ENCODE data around the gene ZNF200. TPM values are rescaled to one million over a fixed set of nuclear protein-coding genes. Genes with fewer than 3 reads are reported as not detected.

ZNF200 gene
- total and polyA plus RNA-seq, 2 of the 13 experiments (the other 11 are each of a cell fraction or from before 2014, with no cell fraction given): 3.5 to 16.5 TPM

DNA sequence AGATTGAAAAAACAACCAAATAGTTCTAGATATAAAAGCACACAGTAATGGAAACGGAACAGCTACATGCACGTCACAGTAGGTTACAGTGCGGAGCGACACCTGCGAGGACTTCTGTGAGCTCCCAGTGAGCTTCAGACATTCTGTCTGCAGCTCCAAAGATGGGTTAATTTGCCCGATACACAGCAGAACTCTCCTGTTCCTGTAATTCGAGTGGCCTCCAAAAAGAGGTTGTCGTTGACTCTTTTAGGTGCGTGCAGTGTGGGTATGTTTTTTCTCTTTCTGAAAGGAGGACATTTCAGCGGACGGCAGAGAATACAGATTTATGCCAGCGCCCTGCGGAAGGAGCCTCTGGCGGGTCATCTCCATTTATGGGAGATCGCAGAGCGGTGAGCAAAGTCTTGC lies 44.0 kb downstream of the ZNF200 start (continued):
- TF ChIP-seq ZBED4 (CRISPR knock-in tag; IDR thresholded peaks at IDR 0.05; ENCODE audit: borderline replicate concordance) (no peak), RFXAP (CRISPR knock-in tag; IDR thresholded peaks at IDR 0.05; ENCODE audit: borderline replicate concordance) (no peak), ZBTB26 (CRISPR knock-in tag; IDR thresholded peaks at IDR 0.05; ENCODE audit: borderline replicate concordance) (no peak), ZNF441 (CRISPR knock-in tag; IDR thresholded peaks at IDR 0.05; ENCODE audit: borderline replicate concordance) (no peak), PITX1 (CRISPR knock-in tag; IDR thresholded peaks at IDR 0.05) (0 out of 2 replicates have a peak, but pooled peaks have one; percentile 3), CSRNP1 (CRISPR knock-in tag; IDR thresholded peaks at IDR 0.05) (no peak), ZNF205 (CRISPR knock-in tag; IDR thresholded peaks at IDR 0.05) (no peak), GLMP (CRISPR knock-in tag; IDR thresholded peaks at IDR 0.05; ENCODE audit: borderline replicate concordance) (no peak), SIN3A (IDR thresholded peaks at IDR 0.05; ENCODE audit: borderline replicate concordance, low read depth, low read length) (no peak), TARDBP (CRISPR knock-in tag; IDR thresholded peaks at IDR 0.05) (0 out of 2 replicates have a peak, but pooled peaks have one; percentile 11), SIN3B (IDR thresholded peaks at IDR 0.05; ENCODE audit: low read length) (no peak), CENPBD1 (CRISPR knock-in tag; IDR thresholded peaks at IDR 0.05; ENCODE audit: borderline replicate concordance, low read depth) (no peak), FLYWCH1 (CRISPR knock-in tag; IDR thresholded peaks at IDR 0.05) (no peak)
- TF ChIP-seq, protein P1, sequence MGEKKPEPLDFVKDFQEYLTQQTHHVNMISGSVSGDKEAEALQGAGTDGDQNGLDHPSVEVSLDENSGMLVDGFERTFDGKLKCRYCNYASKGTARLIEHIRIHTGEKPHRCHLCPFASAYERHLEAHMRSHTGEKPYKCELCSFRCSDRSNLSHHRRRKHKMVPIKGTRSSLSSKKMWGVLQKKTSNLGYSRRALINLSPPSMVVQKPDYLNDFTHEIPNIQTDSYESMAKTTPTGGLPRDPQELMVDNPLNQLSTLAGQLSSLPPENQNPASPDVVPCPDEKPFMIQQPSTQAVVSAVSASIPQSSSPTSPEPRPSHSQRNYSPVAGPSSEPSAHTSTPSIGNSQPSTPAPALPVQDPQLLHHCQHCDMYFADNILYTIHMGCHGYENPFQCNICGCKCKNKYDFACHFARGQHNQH (CRISPR knock-in tag; IDR thresholded peaks at IDR 0.05): peak; percentile 23; the same call in 1 of the 2 replicates
- TF ChIP-seq, protein P2, sequence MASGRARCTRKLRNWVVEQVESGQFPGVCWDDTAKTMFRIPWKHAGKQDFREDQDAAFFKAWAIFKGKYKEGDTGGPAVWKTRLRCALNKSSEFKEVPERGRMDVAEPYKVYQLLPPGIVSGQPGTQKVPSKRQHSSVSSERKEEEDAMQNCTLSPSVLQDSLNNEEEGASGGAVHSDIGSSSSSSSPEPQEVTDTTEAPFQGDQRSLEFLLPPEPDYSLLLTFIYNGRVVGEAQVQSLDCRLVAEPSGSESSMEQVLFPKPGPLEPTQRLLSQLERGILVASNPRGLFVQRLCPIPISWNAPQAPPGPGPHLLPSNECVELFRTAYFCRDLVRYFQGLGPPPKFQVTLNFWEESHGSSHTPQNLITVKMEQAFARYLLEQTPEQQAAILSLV (CRISPR knock-in tag; IDR thresholded peaks at IDR 0.05; ENCODE audit: borderline replicate concordance): no peak
- TF ChIP-seq, protein P3, sequence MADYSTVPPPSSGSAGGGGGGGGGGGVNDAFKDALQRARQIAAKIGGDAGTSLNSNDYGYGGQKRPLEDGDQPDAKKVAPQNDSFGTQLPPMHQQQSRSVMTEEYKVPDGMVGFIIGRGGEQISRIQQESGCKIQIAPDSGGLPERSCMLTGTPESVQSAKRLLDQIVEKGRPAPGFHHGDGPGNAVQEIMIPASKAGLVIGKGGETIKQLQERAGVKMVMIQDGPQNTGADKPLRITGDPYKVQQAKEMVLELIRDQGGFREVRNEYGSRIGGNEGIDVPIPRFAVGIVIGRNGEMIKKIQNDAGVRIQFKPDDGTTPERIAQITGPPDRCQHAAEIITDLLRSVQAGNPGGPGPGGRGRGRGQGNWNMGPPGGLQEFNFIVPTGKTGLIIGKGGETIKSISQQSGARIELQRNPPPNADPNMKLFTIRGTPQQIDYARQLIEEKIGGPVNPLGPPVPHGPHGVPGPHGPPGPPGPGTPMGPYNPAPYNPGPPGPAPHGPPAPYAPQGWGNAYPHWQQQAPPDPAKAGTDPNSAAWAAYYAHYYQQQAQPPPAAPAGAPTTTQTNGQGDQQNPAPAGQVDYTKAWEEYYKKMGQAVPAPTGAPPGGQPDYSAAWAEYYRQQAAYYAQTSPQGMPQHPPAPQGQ (CRISPR knock-in tag; IDR thresholded peaks at IDR 0.05; ENCODE audit: borderline replicate concordance): no peak

Data from HepG2 (cell line).